GM21786 (cell line): ENCODE measurements around the gene CRK.
"Not testable (repeated sequence)": the region's sequence is repeated elsewhere in the genome, so short reads cannot be mapped to it uniquely, and the experiment has no call there.

Experiments
- ATAC-seq: cut with Tn5 transposase; IDR thresholded peaks from one replicate; pipeline ENCODE4 v1.9.1; 2021; ENCODE audit not compliant: unreplicated experiment

CRK gene

GRCh38 chr17:1390432-1391367, 65.3 kb downstream of the CRK start:
- ATAC-seq = no peak

DNA sequence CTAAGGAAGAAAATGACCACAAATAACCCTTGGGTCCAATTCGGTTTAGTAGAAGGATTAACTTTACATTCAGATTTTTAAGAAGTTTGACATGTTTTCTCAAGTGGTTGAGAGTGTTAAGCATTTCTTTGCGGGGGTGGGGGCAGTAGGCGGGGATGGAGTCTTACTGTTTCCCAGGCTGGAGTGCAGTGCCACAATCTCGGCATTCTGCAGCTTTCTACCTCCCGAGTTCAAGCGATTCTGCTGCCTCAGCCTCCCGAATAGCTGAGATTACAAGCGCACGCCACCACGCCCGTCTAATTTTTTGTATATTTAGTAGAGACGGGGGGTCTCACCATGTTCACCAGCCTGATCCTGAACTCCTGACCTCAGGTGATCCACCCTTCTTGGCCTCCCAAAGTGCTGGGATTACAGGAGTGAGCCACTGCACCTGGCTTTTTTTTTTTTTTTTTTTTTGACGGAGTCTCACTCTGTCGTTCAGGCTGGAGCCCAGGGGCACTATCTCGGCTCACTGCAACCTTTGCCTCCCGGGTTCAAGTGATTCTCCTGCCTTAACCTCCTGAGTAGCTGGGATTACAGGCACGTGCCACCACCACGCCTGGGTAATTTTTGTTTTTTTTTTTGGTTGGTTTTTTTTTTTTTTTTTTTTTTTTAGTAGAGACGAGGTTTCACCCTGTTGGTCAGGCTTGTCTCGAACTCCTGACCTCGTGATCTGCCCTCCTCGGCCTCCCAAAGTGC, 68.4 kb downstream of the CRK start:
- ATAC-seq = not testable (repeated sequence)

DNA sequence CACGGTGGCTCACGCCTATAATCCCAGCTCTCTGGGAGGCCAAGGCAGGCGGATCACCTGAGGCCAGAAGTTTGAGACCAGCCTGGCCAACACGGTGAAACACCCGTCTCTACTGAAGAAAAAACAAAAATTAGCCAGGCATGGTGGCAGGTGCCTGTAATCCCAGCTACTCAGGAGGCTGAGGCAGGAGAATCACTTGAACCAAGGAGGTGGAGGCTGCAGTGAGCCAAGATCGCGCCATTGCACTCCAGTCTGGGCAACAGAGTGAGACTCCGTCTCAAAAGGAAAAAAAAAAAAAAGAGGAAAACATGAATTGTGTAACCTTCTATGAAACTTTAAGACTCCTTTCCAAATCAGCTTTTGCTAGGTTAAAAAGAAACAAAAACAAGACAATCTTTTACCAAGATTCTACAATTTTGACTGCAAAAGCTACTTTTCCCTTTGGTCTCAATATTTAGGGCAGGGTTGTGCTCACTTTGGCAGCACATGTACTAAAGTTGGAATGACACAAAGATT, 69.3 kb downstream of the CRK start:
- ATAC-seq = not testable (repeated sequence)

GRCh38 chr17:1386265-1386664, 69.8 kb downstream of the CRK start:
- no peak for ATAC-seq

DNA sequence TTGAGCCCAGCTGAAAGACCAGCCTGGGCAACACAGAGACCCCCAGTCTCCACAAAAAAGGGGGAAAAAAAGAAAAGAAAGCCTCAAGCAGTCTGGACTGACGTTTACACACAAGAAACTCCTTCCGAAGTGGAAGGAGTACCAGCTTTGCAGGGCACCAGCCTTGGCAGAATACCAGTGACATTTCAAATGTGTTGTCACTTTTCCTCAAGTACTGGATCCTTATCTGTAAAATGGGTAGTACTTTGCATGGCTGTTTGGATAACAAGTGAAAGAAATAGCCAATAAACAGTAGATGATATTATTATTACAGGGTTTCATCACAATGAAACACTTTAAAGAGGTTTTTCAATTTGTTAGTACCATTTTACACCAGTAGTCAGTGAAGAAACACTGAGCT, 70.2 kb downstream of the CRK start:
- ATAC-seq = no peak

DNA sequence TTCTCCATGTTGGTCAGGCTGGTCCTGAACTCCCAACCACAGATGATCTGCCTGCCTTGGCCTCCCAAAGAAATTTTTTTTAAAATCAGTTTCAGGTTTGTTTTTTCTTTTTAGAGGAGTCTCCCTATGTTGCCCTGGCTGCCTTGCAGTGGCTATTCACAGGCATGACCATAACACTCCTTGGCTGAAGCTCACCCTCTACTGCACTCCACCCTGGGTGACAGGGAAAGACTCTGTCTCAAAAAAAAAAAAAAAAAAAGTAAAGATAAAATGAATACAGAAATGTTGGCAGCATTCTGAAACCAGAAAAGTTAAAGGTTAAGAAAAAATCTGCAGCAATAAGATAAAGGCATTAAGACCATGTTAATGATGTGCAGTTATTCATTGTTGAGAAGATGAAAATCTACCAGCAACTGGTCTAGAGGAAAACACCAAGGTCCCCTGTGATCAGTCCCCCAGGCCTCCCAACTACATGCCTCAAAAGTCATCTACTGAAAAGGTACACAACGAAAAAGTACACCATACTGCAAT, 71.1 kb downstream of the CRK start:
- ATAC-seq = no peak

GRCh38 chr17:1379930-1380313, 76.1 kb downstream of the CRK start:
- ATAC-seq = no peak

DNA sequence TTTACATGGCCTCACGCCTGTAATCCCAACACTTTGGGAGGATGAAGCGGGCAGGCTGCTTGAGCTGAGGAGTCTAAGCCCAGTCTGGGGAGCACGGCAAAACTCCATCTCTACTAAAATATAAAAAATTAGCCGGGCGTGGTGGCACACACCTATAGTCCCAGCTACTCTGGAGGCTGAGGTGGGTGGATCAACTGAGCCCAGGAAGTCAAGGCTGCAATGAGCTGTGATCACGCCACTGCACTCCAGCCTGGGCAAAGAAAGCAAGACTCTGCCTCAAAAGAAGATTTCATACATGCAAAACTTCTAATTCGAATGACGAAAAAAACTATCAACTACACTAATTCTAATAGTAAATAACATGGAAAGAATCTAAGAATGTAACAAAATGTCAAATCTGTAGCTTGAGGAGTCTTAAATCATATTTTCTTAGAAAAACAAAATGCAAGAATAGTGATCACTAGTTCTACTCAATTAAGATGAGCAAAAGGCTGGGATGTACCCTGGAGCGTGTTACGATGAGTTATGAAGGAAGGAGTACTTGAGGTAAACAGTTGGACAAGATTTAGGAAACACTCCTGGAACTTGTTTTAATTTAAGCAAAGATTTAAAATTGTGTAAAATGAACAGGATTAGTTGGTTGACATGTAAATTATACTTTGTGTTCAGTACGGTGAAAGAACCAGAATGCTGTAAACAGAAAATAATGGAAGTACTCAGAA, 76.7 kb downstream of the CRK start:
- ATAC-seq = no peak

GRCh38 chr17:1378476-1378860, 77.6 kb downstream of the CRK start:
- not testable (repeated sequence) for ATAC-seq

- ATAC-seq = no peak
These were observed 78.7 kb downstream of the CRK start for GRCh38 chr17:1377334-1377733.

DNA sequence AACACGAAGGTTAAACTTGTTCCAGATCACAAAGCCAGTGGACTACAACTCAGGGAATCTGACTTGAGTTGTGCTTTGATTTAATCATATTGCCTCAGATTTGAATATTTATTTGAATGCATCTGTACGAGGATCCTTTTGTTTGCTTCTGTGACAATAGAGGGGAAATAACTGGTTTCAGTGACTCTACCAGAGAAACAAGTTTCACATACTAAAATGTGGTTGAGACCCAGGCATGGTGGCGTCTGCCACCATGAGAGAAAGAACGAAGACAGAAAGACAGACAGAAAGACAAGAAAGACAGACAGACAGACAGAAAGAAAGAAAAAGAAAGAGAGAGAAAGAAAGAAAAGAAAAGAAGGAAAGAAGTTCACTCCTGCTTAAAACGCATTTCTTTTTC, 80.0 kb downstream of the CRK start:
- ATAC-seq = no peak

- no peak for ATAC-seq
These were observed 80.4 kb downstream of the CRK start for GRCh38 chr17:1375615-1376014.

- ATAC-seq = no peak
These were observed 81.4 kb downstream of the CRK start for GRCh38 chr17:1374431-1375177.

DNA sequence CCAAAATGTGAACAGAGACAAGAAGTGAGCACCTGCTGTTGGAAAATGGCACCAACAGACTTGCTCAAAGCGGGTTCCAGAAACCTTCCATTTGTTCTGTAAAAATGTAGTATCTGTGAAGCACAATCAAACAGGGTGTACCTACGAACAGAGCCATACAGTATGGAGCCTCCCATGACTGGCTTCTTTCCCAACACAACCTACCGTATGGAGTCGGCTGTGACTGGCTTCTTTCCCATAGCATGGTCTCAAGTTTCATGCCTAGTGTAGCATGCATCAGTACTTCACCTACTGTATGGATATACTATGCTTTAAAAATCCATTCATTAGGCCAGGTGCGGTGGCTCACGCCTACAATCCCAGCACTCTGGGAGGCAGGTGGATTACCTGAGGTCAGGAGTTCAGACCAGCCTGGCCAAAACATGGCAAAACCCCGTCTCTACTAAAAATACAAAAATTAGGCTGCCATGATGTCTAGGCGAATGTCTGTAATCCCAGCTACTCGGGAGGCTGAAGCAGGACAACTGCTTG, 82.3 kb downstream of the CRK start:
- ATAC-seq = no peak

DNA sequence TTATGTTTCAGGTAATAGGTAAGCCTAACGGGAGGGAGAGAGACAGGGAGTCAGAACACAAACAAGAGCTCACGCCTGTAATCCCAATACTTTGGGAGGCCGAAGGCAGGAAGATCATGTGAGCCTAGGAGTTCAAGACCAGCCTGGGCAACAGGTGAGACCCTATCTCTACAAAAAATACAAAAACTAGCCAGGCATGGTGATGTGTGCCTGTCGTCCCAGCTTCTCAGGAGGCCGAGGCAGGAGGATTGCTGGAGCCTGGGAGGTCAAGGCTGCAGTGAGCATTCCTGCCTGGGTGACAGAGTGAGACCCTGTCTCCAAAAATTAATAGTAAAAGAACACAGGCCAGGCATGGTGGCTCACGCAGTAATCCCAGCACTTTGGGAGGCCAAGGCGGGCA, 83.4 kb downstream of the CRK start:
- no peak for ATAC-seq

GRCh38 chr17:1371893-1372590, 84.0 kb downstream of the CRK start:
- ATAC-seq = no peak
